K562 (cell line): ENCODE data around the gene TMEM126A. TPM values are rescaled to one million over a fixed set of nuclear protein-coding genes. Genes with fewer than 3 reads are reported as not detected.

Source experiments
- ATAC-seq: fragments of 200-7000 bp; cut with Tn5 transposase; 3 replicates; pipeline ENCODE4 v1.9.1; 2020; ENCODE audit warnings: moderate library complexity
- Bru-seq: library from RNA; stranded (reverse); fragments of 400-500 nt; gene quantifications from one replicate; lab custom pipeline; 2021; lab: Mats Ljungman, UMichigan
- BruChase-seq, 2 experiments: library from RNA; stranded (reverse); fragments of 400-500 nt; gene quantifications; one replicate each; lab custom pipeline; 2021; lab: Mats Ljungman, UMichigan
- BruUV-seq: library from RNA; stranded (reverse); fragments of 400-500 nt; replicated peaks from 2 replicates; lab custom pipeline; 2021; lab: Mats Ljungman, UMichigan
- CTCF ChIA-PET: fragments of 300-600 bp; formaldehyde crosslinking; extraction: SDS; loops from one replicate; lab custom pipeline; 2021; ENCODE audit warnings: low intra/inter-chr PET ratio; lab: Yijun Ruan, JAX
- POLR2A ChIA-PET: fragments of 300-600, 350-650 bp; sonication (Branson Sonifier 250); formaldehyde crosslinking; extraction: SDS; loops from one replicate; lab custom pipeline; 2021; ENCODE audit warnings: antibody characterized with exemption, inconsistent platforms; lab: Yijun Ruan, JAX
- DNase-seq, 4 experiments: peaks; one replicate each; pipeline versions ENCODE4 v3.0.0 to v3.0.0-alpha.2; 2011 to 2018; ENCODE audit warnings: low spot score in 3 of 4, mixed read lengths in 3 of 4; ENCODE audit errors: extremely low read depth in 1 of 4
- FAIRE-seq: peaks from 2 replicates; lab custom pipeline; 2011; peaks lifted over from hg19 to GRCh38; lab: Jason Lieb, UNC
- H2AFZ ChIP-seq: 2 replicates; pipeline ENCODE4 v1.6.0; 2011; ENCODE audit warnings: low read depth, low read length, control low read depth, inconsistent platforms
- H3K27ac ChIP-seq: fragments of 200-600 bp; 3 replicates; pipeline ENCODE4 v1.8.0; 2011; ENCODE audit warnings: low read depth, mild to moderate bottlenecking, control low read depth, inconsistent platforms, low read length, moderate library complexity, mixed read lengths; ENCODE audit errors: extremely low read depth
- H3K27me3 ChIP-seq, 2 experiments: fragments of 300-600 bp in 1 of 2; 2 replicates in 1 of 2; 3 replicates in 1 of 2; pipeline versions ENCODE4 v1.6.0 to v1.8.0; 2011; ENCODE audit warnings: inconsistent platforms in 2 of 2, low read length in 2 of 2, mild to moderate bottlenecking in 1 of 2, mixed read lengths in 1 of 2, moderate library complexity in 1 of 2; ENCODE audit not compliant: control insufficient read depth in 2 of 2, insufficient read depth in 2 of 2
- H3K36me3 ChIP-seq: fragments of 300-600 bp; 3 replicates; pipeline ENCODE4 v1.8.0; 2011; ENCODE audit warnings: mild to moderate bottlenecking, low read length, inconsistent platforms; ENCODE audit not compliant: control insufficient read depth, insufficient read depth
- H3K4me1 ChIP-seq, 2 experiments: fragments of 200-600 bp in 1 of 2; replicated peaks in 1 of 2; 2 replicates in 1 of 2; 3 replicates in 1 of 2; pipeline versions ENCODE4 v1.5.1 to v1.8.0; 2011; ENCODE audit warnings: inconsistent platforms in 2 of 2, low read length in 2 of 2, mild to moderate bottlenecking in 1 of 2, mixed read lengths in 1 of 2, moderate library complexity in 1 of 2; ENCODE audit not compliant: control insufficient read depth in 2 of 2, insufficient read depth in 2 of 2
- H3K4me2 ChIP-seq: 2 replicates; pipeline ENCODE4 v1.6.1; 2011; ENCODE audit warnings: low read length, control low read depth, inconsistent platforms, mixed read lengths; ENCODE audit not compliant: insufficient read depth
- H3K4me3 ChIP-seq: fragments of 200-600 bp; sonication (generic), shearing (Covaris generic); 2 replicates; pipeline ENCODE4 v1.5.1; 2016; ENCODE audit warnings: control low read depth, inconsistent platforms
- H3K79me2 ChIP-seq: fragments of 200-600 bp; 3 replicates; pipeline ENCODE4 v1.8.0; 2011; ENCODE audit warnings: low read length, inconsistent platforms; ENCODE audit not compliant: control insufficient read depth, insufficient read depth
- H3K9ac ChIP-seq, 2 experiments: 2 replicates each; pipeline versions ENCODE4 v1.6.0 to v1.6.1; 2011; ENCODE audit warnings: low read depth in 2 of 2, low read length in 2 of 2, control low read depth in 1 of 2, inconsistent platforms in 1 of 2, mild to moderate bottlenecking in 1 of 2, mixed read lengths in 1 of 2; ENCODE audit not compliant: insufficient read depth in 1 of 2
- H3K9me1 ChIP-seq: one replicate; pipeline ENCODE4 v1.6.0; 2011; ENCODE audit warnings: inconsistent platforms, mild to moderate bottlenecking, low read length, moderate library complexity; ENCODE audit not compliant: control insufficient read depth, insufficient read depth
- H3K9me3 ChIP-seq: replicated peaks from 2 replicates; pipeline ENCODE4 v1.5.1; 2011; ENCODE audit warnings: low read depth, low read length, inconsistent platforms; ENCODE audit not compliant: control insufficient read depth, insufficient read depth
- H4K20me1 ChIP-seq: replicated peaks from 2 replicates; pipeline ENCODE4 v1.6.1; 2011; ENCODE audit warnings: low read length, inconsistent platforms, mixed read lengths; ENCODE audit not compliant: control insufficient read depth, insufficient read depth
- CTBP1 ChIP-seq: fragments of 450-650 bp; IDR thresholded peaks from 2 replicates; pipeline ENCODE4 v1.6.1; 2016; ENCODE audit warnings: borderline replicate concordance
- ERF ChIP-seq: fragments of 450-650 bp; formaldehyde crosslinking; IDR thresholded peaks from 2 replicates; pipeline ENCODE4 v1.4.0; 2020; ENCODE audit warnings: mild to moderate bottlenecking, mixed read lengths
- ETV1 ChIP-seq: fragments of 450-650 bp; conservative IDR thresholded peaks from 2 replicates; pipeline ENCODE4 v1.6.1; 2016; ENCODE audit warnings: missing genetic modification characterization, control low read depth, low read depth, missing compliant biosample characterization
- GABPB1 ChIP-seq: sonication (generic); formaldehyde crosslinking; IDR thresholded peaks from 2 replicates; pipeline ENCODE4 v1.8.0; 2022; ENCODE audit warnings: mild to moderate bottlenecking, missing genetic modification reagents
- HCFC1 ChIP-seq: IDR thresholded peaks from 2 replicates; pipeline ENCODE4 v1.6.1; 2012; ENCODE audit warnings: low read depth, low read length, improper control_type of control experiment
- MYNN ChIP-seq, 2 experiments: sonication (generic); formaldehyde crosslinking in 1 of 2; IDR thresholded peaks; 2 replicates each; pipeline versions ENCODE4 v1.5.0 to v1.6.1; 2016 to 2020; ENCODE audit warnings: antibody characterized with exemption in 1 of 2, missing genetic modification reagents in 1 of 2
- RNF2 ChIP-seq: sonication (generic); IDR thresholded peaks from 2 replicates; pipeline ENCODE4 v1.6.1; 2016
- ZNF324 ChIP-seq: fragments of 250-450 bp; sonication (Bioruptor Pico); IDR thresholded peaks from 2 replicates; pipeline ENCODE4 v1.4.0; 2020; ENCODE audit warnings: mild to moderate bottlenecking
- WGBS: fragments of 100-300 bp; shearing (Covaris generic); methylation state at CpG from one replicate; pipeline ENCODE4 v1.1.6; 2016; ENCODE audit warnings: low coverage, mixed read lengths; ENCODE audit not compliant: insufficient coverage; ENCODE audit errors: missing lambda C conversion rate; 5-methylcytosine and 5-hydroxymethylcytosine counted together
- in situ Hi-C: fragments of 300-500 bp; cut with MboI; formaldehyde crosslinking; loops from 4 replicates; pipeline ENCODE4 v1.15.0; 2018; ENCODE audit warnings: inconsistent platforms, mixed read lengths
- intact Hi-C: fragments of 100-400 bp; cut with micrococcal nuclease; formaldehyde crosslinking; loops from 2 replicates; pipeline ENCODE4 v1.14.2; 2022
- long read RNA-seq, 3 experiments: library from polyadenylated mRNA in 2 of 3; library from RNA in 1 of 3; unstranded in 2 of 3; stranded (forward) in 1 of 3; transcript quantifications; one replicate each; pipeline ENCODE4 v2.0.0, GENCODE V29; 2019 to 2022
- polyA minus RNA-seq, 3 experiments: library from RNA; depleted of rRNA, polyadenylated mRNA; stranded (reverse); fragments of >200 nt; gene quantifications; 2 replicates each; pipeline ENCODE4 v1.2.3, GENCODE V29; 2011
- polyA plus RNA-seq, 8 experiments: library from polyadenylated mRNA; depleted of rRNA in 4 of 8; stranded (reverse) in 5 of 8; unstranded in 3 of 8; fragments of >200 nt; fragmentation: Nextera tagmentation in 2 of 8; fragmentation: Illumina TruSeq in 1 of 8; extraction: Ambion mirVana in 2 of 8; extraction: Trizol in 1 of 8; gene quantifications; 2 replicates each; pipeline versions ENCODE4 v1.2.1 to v1.2.3, GENCODE V29; 2011 to 2014; ENCODE audit warnings: inconsistent platforms in 1 of 8, missing spikeins in 1 of 8
- total RNA-seq, 7 experiments: library from RNA; depleted of rRNA in 6 of 7; stranded (reverse); fragments of >200 nt in 6 of 7; fragmentation: Illumina TruSeq in 2 of 7; extraction: Trizol in 2 of 7; gene quantifications; 2 replicates each; pipeline versions ENCODE4 v1.2.1 to v1.2.3, GENCODE V29; 2011 to 2021; ENCODE audit warnings: low replicate concordance in 1 of 7
- TF ChIP-seq, protein P1 (sequence below), 2 experiments: fragments of 450-650 bp; conservative IDR thresholded peaks; 2 replicates each; pipeline ENCODE4 v1.6.1; 2017; ENCODE audit warnings: mild to moderate bottlenecking in 2 of 2, moderate library complexity in 2 of 2
- TF ChIP-seq, protein P2 (sequence below): fragments of 250-450 bp; sonication (Bioruptor Pico); IDR thresholded peaks from 2 replicates; pipeline ENCODE4 v1.9.0; 2021; ENCODE audit warnings: mild to moderate bottlenecking, inconsistent platforms
- TF ChIP-seq, protein P3 (sequence below): fragments of 250-450 bp; sonication (Bioruptor Pico); IDR thresholded peaks from 2 replicates; pipeline ENCODE4 v1.5.0; 2021

TMEM126A gene
- total RNA-seq (2011; cell fraction: chromatin; rRNA removed; ENCODE audit: low replicate concordance) = 5.5 and 12.2 TPM in 2 replicates
- 6.0 and 7.2 TPM in 2 replicates for total RNA-seq (2011; cell fraction: nucleolus; rRNA removed)
- 15.5 and 15.6 TPM in 2 replicates for total RNA-seq (2011; cell fraction: nucleoplasm; rRNA removed)
- total RNA-seq (2014; rRNA removed) (19.3 and 22.9 TPM in 2 replicates), total RNA-seq (2014; rRNA removed; fragmentation: Illumina TruSeq; extraction: Trizol) (67.5 and 69.3 TPM in 2 replicates), total RNA-seq (2015; rRNA removed; fragmentation: Illumina TruSeq; extraction: Trizol) (52.0 and 56.3 TPM in 2 replicates), total RNA-seq (2021) (37.3 and 41.5 TPM in 2 replicates), polyA plus RNA-seq (2011; rRNA removed) (72.2 and 105 TPM in 2 replicates), polyA plus RNA-seq (2014; fragmentation: Illumina TruSeq; extraction: Trizol) (45.1 and 48.1 TPM in 2 replicates), polyA plus RNA-seq (2014; fragmentation: Nextera tagmentation; extraction: Ambion mirVana) (100 to 1,000 TPM; 148 to 154 TPM), polyA plus RNA-seq (2014; rRNA removed) (44.3 and 56.9 TPM in 2 replicates), polyA minus RNA-seq (2011; rRNA and poly(A)+ RNA removed) (38.1 and 45.4 TPM in 2 replicates), Bru-seq, nascent RNA (percentile 78 among the genes with signal in this experiment), BruChase-seq, experiment 1, labeled RNA remaining after a 2-hour chase (percentile 75 among the genes with signal in this experiment), BruChase-seq, experiment 2, labeled RNA remaining after a 6-hour chase (percentile 79 among the genes with signal in this experiment)
- polyA plus RNA-seq (2011; cell fraction: cytosol; rRNA removed) = 28.7 and 48.2 TPM in 2 replicates
- 7.1 and 19.5 TPM in 2 replicates for polyA plus RNA-seq (2011; cell fraction: nucleus; rRNA removed)
- 46.1 and 62.4 TPM in 2 replicates for polyA plus RNA-seq (2012)
- 5.9 and 8.6 TPM in 2 replicates for polyA minus RNA-seq (2011; cell fraction: cytosol; rRNA and poly(A)+ RNA removed)
- polyA minus RNA-seq (2011; cell fraction: nucleus; rRNA and poly(A)+ RNA removed) = 2.2 and 7.0 TPM in 2 replicates
- long read RNA-seq, experiment 1, transcript TMEM126A-201 (5 exons, 739 nt) = major isoform, 19 of 24 reads
- long read RNA-seq, experiment 1, partial matches to known transcripts = 2 of 24 reads
- long read RNA-seq, experiment 1, other reads (novel, unspliced or antisense) = 1 of 24 reads
- long read RNA-seq, experiment 2, transcript TMEM126A-201 (5 exons, 739 nt) = major isoform, 51 of 65 reads
- long read RNA-seq, experiment 2, partial matches to known transcripts = 7 of 65 reads
- long read RNA-seq, experiment 2, other reads (novel, unspliced or antisense) = 4 of 65 reads
- long read RNA-seq, experiment 3, transcript TMEM126A-201 (5 exons, 739 nt) = major isoform, 29 of 31 reads
- long read RNA-seq, experiment 3, partial matches to known transcripts = 0 of 31 reads
- long read RNA-seq, experiment 3, other reads (novel, unspliced or antisense) = 1 of 31 reads

DNA sequence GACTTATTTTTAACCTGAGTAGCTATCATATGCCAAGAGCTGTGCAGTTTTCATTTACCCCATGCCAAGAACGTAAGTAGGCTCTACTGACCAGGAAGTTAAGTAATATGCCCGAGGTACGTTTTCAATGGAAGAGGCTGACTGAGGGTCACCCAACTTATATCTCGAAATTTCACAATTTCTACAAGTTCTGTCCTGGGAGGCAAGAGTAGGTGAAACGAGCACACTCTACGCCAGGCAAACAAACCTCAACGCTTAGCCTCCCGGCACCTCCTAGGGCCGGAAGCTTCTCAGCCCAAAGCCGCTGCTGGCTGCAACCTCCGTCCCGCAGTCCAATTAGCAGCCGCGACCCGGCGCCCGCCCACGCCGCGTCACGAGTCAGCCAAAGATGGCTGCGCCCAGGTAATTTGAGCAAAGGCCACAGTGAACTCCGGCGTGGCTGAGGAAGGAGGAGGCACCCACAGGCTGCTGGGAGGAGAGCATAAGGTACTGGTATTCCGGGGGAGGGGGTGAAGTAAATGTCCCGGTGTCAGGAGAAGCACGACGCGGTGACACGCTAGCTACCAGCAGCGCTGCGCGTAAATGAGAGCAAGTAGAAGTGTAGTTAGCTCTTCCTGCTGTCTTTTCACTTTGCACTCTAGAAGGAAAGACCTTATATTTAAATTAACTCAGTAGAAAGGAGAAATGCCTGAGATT lies at the start of gene TMEM126A:
TMEM126A (plus strand) TSS at position 364 of the 696 bp plus-strand sequence. CDS start 2,289 bp downstream, outside the sequence.
- Histone ChIP-seq H3K9me3 (no peaks in the 10 kb centered on the region), H3K36me3 (peaks cover 11% of the 10 kb centered on the region), H3K79me2 (peaks cover 33% of the 10 kb centered on the region), H3K4me3 (peak within 1 kb of the TSS; percentile 54), H3K9me1 (no peaks in the 10 kb centered on the region), H2AFZ (peak within 1 kb of the TSS; percentile 95), H3K4me1 (peaks cover 6 to 10% of the 10 kb centered on the region in 2 experiments; a peak in 3 of 5 replicates), H4K20me1 (no peaks in the 10 kb centered on the region), H3K9ac (peak within 1 kb of the TSS; percentile 88 to 91), H3K4me2 (peak within 1 kb of the TSS; percentile 92), H3K27ac (peak within 1 kb of the TSS; percentile 88), H3K27me3 (no peaks in the 10 kb centered on the region)
- in situ Hi-C loops = no loop called here
- FAIRE-seq = peak; percentile 95
- ChIA-PET POLR2A (interaction anchor here (0.6 to 7.8 kb wide), 10 partner anchors 9 to 1261 kb away, joined by 3 to 145 read pairs (median 4); partner anchors contain the start of genes CCDC89, CREBZF, DLG2 and TMEM126B), CTCF (no interaction called here)
- 1% methylated on average over 33 of the region's 33 CpGs for WGBS
- no TSS peak for BruUV-seq
- ATAC-seq = peak; percentile 94
- DNase-seq = peak; percentile 71 to 97 (median 82)
- intact Hi-C loops = loop anchor here (2.0 kb wide), 1 partner anchor 15 kb away; no protein-coding TSS in a partner anchor
- no peak for TF ChIP-seq ZNF324
- TF ChIP-seq, protein P1, sequence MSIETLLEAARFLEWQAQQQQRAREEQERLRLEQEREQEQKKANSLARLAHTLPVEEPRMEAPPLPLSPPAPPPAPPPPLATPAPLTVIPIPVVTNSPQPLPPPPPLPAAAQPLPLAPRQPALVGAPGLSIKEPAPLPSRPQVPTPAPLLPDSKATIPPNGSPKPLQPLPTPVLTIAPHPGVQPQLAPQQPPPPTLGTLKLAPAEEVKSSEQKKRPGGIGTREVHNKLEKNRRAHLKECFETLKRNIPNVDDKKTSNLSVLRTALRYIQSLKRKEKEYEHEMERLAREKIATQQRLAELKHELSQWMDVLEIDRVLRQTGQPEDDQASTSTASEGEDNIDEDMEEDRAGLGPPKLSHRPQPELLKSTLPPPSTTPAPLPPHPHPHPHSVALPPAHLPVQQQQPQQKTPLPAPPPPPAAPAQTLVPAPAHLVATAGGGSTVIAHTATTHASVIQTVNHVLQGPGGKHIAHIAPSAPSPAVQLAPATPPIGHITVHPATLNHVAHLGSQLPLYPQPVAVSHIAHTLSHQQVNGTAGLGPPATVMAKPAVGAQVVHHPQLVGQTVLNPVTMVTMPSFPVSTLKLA (conservative IDR thresholded peaks at IDR 0.05) = peak; percentile 53 to 90
- 0 out of 2 replicates have a peak, but pooled peaks have one; percentile 43 for TF ChIP-seq MYNN (IDR thresholded peaks at IDR 0.05)
- no peak for TF ChIP-seq MYNN (CRISPR knock-in tag; IDR thresholded peaks at IDR 0.05)
- TF ChIP-seq HCFC1 = peak; percentile 69
- TF ChIP-seq RNF2 = peak; percentile 67; the same call in 1 of the 2 replicates
- TF ChIP-seq CTBP1 = peak; percentile 81
- TF ChIP-seq, protein P2, sequence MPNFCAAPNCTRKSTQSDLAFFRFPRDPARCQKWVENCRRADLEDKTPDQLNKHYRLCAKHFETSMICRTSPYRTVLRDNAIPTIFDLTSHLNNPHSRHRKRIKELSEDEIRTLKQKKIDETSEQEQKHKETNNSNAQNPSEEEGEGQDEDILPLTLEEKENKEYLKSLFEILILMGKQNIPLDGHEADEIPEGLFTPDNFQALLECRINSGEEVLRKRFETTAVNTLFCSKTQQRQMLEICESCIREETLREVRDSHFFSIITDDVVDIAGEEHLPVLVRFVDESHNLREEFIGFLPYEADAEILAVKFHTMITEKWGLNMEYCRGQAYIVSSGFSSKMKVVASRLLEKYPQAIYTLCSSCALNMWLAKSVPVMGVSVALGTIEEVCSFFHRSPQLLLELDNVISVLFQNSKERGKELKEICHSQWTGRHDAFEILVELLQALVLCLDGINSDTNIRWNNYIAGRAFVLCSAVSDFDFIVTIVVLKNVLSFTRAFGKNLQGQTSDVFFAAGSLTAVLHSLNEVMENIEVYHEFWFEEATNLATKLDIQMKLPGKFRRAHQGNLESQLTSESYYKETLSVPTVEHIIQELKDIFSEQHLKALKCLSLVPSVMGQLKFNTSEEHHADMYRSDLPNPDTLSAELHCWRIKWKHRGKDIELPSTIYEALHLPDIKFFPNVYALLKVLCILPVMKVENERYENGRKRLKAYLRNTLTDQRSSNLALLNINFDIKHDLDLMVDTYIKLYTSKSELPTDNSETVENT (CRISPR knock-in tag) = peak; percentile 54; the same call in 1 of the 2 replicates
- peak; percentile 76 for TF ChIP-seq GABPB1 (CRISPR knock-in tag)
- TF ChIP-seq ERF = 0 out of 2 replicates have a peak, but pooled peaks have one; percentile 51
- TF ChIP-seq ETV1 (tag) = peak; percentile 95
- TF ChIP-seq, protein P3, sequence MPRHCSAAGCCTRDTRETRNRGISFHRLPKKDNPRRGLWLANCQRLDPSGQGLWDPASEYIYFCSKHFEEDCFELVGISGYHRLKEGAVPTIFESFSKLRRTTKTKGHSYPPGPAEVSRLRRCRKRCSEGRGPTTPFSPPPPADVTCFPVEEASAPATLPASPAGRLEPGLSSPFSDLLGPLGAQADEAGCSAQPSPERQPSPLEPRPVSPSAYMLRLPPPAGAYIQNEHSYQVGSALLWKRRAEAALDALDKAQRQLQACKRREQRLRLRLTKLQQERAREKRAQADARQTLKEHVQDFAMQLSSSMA (CRISPR knock-in tag) = 0 out of 2 replicates have a peak, but pooled peaks have one; percentile 43
